Hypothalamus (tissue), 51 donors: Measurements from ENCODE around the gene PRSS53.

Experiments
- DNase-seq, 51 donors: peaks; one replicate each; lab custom pipeline; 2025; lab: John Stamatoyannopoulos, UW

The PRSS53 gene

DNA sequence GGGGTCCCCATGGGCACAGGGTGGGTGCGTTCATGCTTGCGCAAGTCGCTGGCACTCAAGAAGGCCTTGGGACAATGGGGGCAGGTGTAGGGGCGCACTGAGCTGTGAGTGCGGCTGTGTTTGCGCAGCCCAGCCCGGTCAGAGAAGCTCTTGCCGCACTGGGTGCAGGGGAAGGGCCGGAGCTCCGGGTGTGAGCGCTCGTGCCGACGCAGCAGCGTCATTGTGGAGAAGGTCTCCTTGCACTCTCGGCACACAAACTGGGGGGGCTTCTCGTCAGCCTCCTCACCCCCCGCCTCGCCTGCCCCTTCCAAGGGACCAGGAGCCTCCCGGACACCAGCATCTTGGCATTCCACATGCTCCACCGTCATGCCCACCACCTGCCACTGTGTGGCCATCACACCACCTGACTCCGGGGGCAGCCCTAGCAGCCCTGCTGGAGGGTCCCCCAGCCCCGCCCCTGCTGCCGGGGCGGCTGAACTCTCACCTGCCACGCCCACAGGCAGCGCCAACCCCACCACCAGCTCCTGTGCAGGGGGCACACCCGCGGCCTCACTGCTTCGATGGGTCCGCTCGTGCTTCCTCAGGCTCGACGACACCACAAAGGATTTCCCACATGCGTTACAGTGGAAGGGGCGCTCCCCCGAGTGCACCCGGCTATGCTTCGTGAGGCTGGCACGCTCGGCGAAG lies 27.5 kb downstream of the PRSS53 start:
- DNase-seq = no peak

DNA sequence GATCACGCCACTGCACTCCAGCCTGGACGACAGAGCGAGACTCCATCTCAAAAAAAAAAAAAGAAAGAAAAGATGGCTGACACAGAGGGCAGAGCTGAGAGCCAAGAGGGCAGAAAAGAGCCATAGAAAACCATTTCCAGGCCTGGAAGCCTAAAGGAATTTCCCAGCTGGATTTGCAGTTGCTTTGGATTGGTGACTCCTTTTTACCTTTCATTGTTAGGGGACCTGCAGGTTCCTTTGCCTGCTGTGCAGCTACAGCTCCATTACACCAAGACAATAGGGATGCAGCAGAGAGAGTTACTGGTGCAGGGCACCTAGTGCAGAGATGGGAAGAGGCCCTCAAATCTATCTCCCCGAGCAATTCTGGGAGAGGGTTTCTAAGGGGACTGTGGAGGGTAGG lies 33.1 kb downstream of the PRSS53 start:
- no peak for DNase-seq

- DNase-seq = no peak
Observed at GRCh38 chr16:31052114-31052513, 36.6 kb downstream of the PRSS53 start.

DNA sequence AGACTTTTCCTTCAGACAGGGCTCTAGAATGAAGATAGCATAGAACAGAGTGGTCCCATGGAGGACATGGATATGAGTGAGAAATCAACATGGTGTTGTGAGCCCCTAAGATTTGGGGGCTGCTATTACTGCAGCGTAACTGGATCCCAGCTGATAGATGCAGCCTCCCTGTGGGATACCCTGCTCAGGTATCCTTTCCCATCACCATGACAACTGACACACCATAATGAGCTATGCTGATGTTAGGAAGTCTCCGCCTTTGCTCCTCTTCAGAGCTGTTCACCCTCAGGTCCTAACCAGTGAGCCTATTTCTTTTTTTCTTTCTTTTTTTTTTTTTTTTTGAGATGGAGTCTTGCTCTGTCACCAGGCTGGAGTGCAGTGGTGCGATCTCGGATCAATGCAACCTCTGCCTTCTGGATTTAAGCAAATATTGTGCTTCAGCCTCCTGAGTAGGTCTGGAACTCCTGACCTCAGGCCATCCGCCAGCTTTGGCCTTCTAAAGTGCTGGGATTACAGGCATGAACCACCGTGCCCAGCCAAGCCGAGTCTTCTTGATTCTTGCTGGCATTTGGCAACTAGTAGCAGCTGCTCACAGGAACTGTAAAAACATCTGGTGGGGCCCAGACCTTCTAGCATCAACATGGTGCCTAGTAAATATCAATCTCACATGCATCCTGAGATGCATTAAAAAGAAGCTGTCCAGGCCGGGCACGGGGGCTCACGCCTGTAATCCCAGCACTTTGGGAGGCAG lies 38.3 kb downstream of the PRSS53 start:
- no peak for DNase-seq

DNA sequence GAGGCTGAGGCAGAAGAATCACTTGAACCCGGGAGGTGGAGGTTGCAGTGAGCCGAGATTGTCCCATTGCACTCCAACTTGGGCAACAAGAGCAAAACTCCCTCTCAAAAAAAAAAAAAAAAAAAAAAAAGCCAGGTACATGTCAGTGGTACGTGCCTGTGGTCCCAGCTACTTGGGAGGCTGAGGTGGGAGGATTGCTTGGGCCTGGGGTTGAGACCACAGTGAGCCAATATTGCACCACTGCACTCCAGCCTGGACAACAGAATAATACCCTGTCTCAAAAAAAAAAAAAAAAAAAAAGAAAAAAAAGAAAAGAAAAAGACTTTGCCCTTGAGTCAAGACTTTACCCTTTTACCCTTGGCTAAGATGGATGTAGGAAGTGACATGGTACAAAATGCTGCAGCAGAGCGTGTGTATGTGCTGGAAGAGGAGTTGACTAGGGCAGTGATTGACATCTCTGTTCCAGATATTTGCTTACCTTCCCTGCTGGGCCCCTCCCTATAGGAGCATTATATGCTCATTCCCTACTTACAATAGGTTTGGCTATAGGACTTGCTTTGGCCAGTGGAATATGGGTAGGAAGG lies 44.8 kb downstream of the PRSS53 start:
- no peak for DNase-seq

GRCh38 chr16:31043352-31043751 lies 45.4 kb downstream of the PRSS53 start:
- no peak for DNase-seq

DNA sequence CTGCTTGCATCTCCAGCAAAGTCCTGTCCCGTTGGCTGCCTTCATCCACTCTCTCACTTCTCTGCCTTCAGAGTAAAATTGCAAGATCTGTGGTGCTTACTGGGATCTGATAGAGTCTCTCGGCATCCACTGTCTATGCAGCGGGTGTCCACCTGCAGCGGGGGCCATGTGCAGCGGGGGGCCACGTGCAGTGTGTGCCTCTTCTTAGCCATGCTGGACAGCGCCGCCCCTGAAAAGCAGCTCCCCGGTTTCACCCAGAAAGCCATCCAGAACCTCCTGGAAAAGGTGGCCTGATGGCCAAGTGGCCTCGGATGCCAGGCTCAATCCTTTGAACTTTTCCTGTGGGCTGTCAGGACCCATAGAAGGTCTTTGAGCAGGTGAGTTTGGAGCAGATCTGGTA lies 45.9 kb downstream of the PRSS53 start:
- no peak for DNase-seq

DNA sequence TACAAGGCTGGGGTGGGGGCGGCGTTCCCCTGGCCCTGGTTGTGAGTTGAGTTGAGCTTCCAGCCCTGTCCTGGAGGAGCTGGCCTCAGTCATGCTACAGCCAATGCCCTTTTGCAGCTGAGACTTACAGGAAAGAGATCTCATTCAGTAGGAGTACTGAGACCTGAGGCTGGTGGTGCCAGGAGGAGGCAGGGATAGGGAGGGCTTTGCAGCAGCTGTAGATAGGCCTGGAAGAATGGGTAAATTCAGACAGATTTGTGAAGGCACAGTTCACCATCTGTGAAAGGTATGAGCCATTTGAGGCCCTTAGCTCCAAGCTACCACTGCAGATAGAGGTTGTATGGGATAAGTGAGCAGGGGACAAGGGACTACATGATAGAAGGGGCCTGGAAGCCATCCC lies 49.8 kb downstream of the PRSS53 start:
- DNase-seq = peak in 14 of 51 donors; percentile 6 to 60 (median 31)

- DNase-seq = no peak
Observed at GRCh38 chr16:31036691-31037090, 52.1 kb downstream of the PRSS53 start.

DNA sequence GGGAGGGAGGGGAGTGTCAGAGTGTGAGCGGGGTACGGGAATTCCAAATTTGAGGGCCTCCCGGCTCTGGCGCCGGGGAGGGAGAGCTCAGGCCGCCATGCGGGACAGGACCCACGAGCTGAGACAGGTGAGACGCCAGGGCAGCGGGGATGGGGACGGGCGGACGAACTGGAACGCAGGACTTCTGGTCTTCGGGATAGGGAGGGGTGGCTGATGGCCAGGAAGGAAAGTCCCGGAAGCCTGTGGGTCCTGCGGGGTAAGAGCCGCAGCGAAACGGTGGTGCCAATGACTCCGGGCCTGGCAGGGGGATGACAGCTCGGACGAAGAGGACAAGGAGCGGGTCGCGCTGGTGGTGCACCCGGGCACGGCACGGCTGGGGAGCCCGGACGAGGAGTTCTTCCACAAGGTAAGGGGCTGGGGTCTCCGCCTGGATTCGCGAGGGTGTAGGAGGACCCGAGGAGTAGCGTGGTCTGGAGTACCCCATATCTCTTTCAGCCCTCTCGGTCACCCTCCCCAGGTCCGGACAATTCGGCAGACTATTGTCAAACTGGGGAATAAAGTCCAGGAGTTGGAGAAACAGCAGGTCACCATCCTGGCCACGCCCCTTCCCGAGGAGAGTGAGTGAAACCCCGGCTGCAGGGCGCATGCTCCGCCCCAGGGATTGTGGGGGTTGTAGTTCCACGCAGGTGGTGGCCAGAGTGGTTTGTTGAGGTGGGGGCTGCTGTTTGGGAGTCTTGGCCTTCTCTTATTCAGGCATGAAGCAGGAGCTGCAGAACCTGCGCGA lies 54.8 kb downstream of the PRSS53 start:
- DNase-seq = peak; percentile 30 to 91 (median 81)
